Measurements from ENCODE around the gene ITGAV. TPM values are rescaled to one million over a fixed set of nuclear protein-coding genes. Genes with fewer than 3 reads are reported as not detected.

ITGAV gene
- total RNA-seq, 6 donors from 2014 or later, result 19.9 to 75.4 (median 58.7) TPM

- H3K4me3 ChIP-seq, result no peak overlapping the region
- no peaks in the 10 kb centered on the region for H3K36me3 ChIP-seq
- TF ChIP-seq EP300 (IDR thresholded peaks at IDR 0.05) (no peak), CTCF (IDR thresholded peaks at IDR 0.05) (no peak)
- no peaks in the 10 kb centered on the region for H3K27me3 ChIP-seq
- ATAC-seq (ENCODE audit: low FRiP score in 2 of 2) (no peak), DNase-seq (no peak)
- WGBS, 2 donors, result 81 to 92% methylated on average over 3 of the region's 3 CpGs
- no peak overlapping the region for H3K27ac ChIP-seq
- peaks cover 0 to 12% (median 8%) of the 10 kb centered on the region in 4 donors for H3K4me1 ChIP-seq
- H3K9me3 ChIP-seq, result no peaks in the 10 kb centered on the region
Observed at GRCh38 chr2:186576614-186577013, 13.2 kb upstream of the ITGAV start.

- DNase-seq (no peak), ATAC-seq (ENCODE audit: low FRiP score in 2 of 2) (no peak)
- no peaks in the 10 kb centered on the region for H3K9me3 ChIP-seq
- H3K4me3 ChIP-seq, result no peak overlapping the region
- H3K36me3 ChIP-seq, result no peaks in the 10 kb centered on the region
- H3K27me3 ChIP-seq, result no peaks in the 10 kb centered on the region
- no peak for TF ChIP-seq POLR2AphosphoS5 (IDR thresholded peaks at IDR 0.05)
- no peak for TF ChIP-seq POLR2A (IDR thresholded peaks at IDR 0.05)
- TF ChIP-seq EP300 (IDR thresholded peaks at IDR 0.05), result no peak
- no peak for TF ChIP-seq CTCF (IDR thresholded peaks at IDR 0.05)
- H3K27ac ChIP-seq, result no peak overlapping the region
- H3K4me1 ChIP-seq, result no peaks in the 10 kb centered on the region
Observed at GRCh38 chr2:186582698-186583097, 7.2 kb upstream of the ITGAV start.

GRCh38 chr2:186584053-186584452 lies 5.8 kb upstream of the ITGAV start:
- H3K9me3 ChIP-seq, result no peaks in the 10 kb centered on the region
- peaks cover 0 to 5% (median 3%) of the 10 kb centered on the region in 4 donors for H3K4me1 ChIP-seq
- ATAC-seq (ENCODE audit: low FRiP score in 2 of 2) (no peak), DNase-seq (no peak)
- no peaks in the 10 kb centered on the region for H3K27me3 ChIP-seq
- H3K4me3 ChIP-seq, result no peak overlapping the region
- TF ChIP-seq EP300 (IDR thresholded peaks at IDR 0.05), result no peak
- TF ChIP-seq CTCF (IDR thresholded peaks at IDR 0.05), result no peak
- TF ChIP-seq POLR2A (IDR thresholded peaks at IDR 0.05), result no peak
- no peak for TF ChIP-seq POLR2AphosphoS5 (IDR thresholded peaks at IDR 0.05)
- H3K36me3 ChIP-seq, result no peaks in the 10 kb centered on the region
- H3K27ac ChIP-seq, result no peak overlapping the region
- WGBS, 2 donors, result 94% methylated on average over 1 of the region's 1 CpG; no CpG with 5 or more reads in 1 of the 2 donors

GRCh38 chr2:186588421-186588820 lies 1.4 kb upstream of the ITGAV start:
- no peak for DNase-seq
- H3K36me3 ChIP-seq, result no peaks in the 10 kb centered on the region
- peaks cover 0 to 18% (median 4%) of the 10 kb centered on the region in 4 donors for H3K4me1 ChIP-seq
- TF ChIP-seq EP300 (IDR thresholded peaks at IDR 0.05), result no peak
- ATAC-seq (ENCODE audit: low FRiP score in 2 of 2), result no peak
- H3K27me3 ChIP-seq, result no peaks in the 10 kb centered on the region
- peak overlapping the region in 2 of 4 donors; percentile 96 to 98 for H3K27ac ChIP-seq
- no peak overlapping the region for H3K4me3 ChIP-seq
- no peaks in the 10 kb centered on the region for H3K9me3 ChIP-seq
- 96 to 98% methylated on average over 9 of the region's 9 CpGs for WGBS, 2 donors

- no peak for DNase-seq
- ATAC-seq (ENCODE audit: low FRiP score in 2 of 2), result no peak
- WGBS, 2 donors, result 19 to 20% methylated on average over 14 of the region's 14 CpGs
- no peaks in the 10 kb centered on the region for H3K27me3 ChIP-seq
- no peaks in the 10 kb centered on the region for H3K9me3 ChIP-seq
- peak overlapping the region; percentile 94 to 98 (median 96) for H3K27ac ChIP-seq
- TF ChIP-seq POLR2A (IDR thresholded peaks at IDR 0.05), result no peak
- no peak for TF ChIP-seq POLR2AphosphoS5 (IDR thresholded peaks at IDR 0.05)
- TF ChIP-seq EP300 (IDR thresholded peaks at IDR 0.05), result no peak
- no peak for TF ChIP-seq CTCF (IDR thresholded peaks at IDR 0.05)
- no peaks in the 10 kb centered on the region for H3K36me3 ChIP-seq
- H3K4me1 ChIP-seq, result peaks cover 0 to 25% (median 7%) of the 10 kb centered on the region in 4 donors
- H3K4me3 ChIP-seq, result peak overlapping the region; percentile 52 to 88 (median 82)
Observed at GRCh38 chr2:186588940-186589611, 780 bp upstream of the ITGAV start.
